ENCODE measurements around the gene PRAMEF12.

DNA sequence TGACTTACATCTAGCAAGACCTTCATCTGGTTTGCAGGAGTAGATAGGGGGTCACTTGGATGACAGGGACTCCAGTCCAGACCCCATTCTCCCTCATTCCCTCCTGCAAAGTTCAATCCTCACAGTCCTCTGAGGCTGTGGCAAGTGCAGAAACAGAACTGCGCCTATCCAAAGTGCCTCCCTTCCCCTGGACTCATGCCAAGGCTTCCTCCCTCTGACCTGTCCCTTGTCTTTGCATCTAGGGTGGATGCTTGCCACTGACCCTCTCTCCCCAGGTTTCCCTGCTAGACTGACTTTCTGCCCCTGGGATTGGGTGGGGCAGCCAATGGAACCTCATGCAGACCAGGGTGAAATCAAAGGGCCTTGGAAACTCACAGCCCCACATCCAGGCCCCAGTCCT, 36.4 kb downstream of the PRAMEF12 start:
- TF ChIP-seq POLR2AphosphoS2 (IDR thresholded peaks at IDR 0.05; ENCODE audit: low read depth, low read length): no peak
- no peak for TF ChIP-seq PML (IDR thresholded peaks at IDR 0.05; ENCODE audit: low read length)
- TF ChIP-seq TCF12 (IDR thresholded peaks at IDR 0.05; ENCODE audit: low read depth, low read length): no peak
- no peak for TF ChIP-seq SRF (IDR thresholded peaks at IDR 0.05; ENCODE audit: low read depth in 2 of 2, low read length in 2 of 2)
- no peak for TF ChIP-seq CREM (IDR thresholded peaks at IDR 0.05; ENCODE audit: low read depth)
- no peak for TF ChIP-seq POLR2A (IDR thresholded peaks at IDR 0.05; ENCODE audit: low read depth, low read length)
- no peak for TF ChIP-seq RAD21 (IDR thresholded peaks at IDR 0.05; ENCODE audit: insufficient read depth, low read depth, low read length)
- no peak for TF ChIP-seq SMAD5 (IDR thresholded peaks at IDR 0.05; ENCODE audit: low read depth)
- TF ChIP-seq, protein P1, sequence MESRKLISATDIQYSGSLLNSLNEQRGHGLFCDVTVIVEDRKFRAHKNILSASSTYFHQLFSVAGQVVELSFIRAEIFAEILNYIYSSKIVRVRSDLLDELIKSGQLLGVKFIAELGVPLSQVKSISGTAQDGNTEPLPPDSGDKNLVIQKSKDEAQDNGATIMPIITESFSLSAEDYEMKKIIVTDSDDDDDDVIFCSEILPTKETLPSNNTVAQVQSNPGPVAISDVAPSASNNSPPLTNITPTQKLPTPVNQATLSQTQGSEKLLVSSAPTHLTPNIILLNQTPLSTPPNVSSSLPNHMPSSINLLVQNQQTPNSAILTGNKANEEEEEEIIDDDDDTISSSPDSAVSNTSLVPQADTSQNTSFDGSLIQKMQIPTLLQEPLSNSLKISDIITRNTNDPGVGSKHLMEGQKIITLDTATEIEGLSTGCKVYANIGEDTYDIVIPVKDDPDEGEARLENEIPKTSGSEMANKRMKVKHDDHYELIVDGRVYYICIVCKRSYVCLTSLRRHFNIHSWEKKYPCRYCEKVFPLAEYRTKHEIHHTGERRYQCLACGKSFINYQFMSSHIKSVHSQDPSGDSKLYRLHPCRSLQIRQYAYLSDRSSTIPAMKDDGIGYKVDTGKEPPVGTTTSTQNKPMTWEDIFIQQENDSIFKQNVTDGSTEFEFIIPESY (IDR thresholded peaks at IDR 0.05): no peak
- TF ChIP-seq ZNF24 (IDR thresholded peaks at IDR 0.05): no peak
- TF ChIP-seq ZNF274 (IDR thresholded peaks at IDR 0.05; ENCODE audit: insufficient read depth, insufficient read length): no peak

All from GM12878 (cell line).